IPS-NIHi11 (cell line): ENCODE results near the gene PLSCR3.

Experiments
- DNase-seq: peaks from one replicate; pipeline ENCODE4 v3.0.0; 2012; ENCODE audit warnings: mixed read lengths, low spot score

The PLSCR3 gene

DNA sequence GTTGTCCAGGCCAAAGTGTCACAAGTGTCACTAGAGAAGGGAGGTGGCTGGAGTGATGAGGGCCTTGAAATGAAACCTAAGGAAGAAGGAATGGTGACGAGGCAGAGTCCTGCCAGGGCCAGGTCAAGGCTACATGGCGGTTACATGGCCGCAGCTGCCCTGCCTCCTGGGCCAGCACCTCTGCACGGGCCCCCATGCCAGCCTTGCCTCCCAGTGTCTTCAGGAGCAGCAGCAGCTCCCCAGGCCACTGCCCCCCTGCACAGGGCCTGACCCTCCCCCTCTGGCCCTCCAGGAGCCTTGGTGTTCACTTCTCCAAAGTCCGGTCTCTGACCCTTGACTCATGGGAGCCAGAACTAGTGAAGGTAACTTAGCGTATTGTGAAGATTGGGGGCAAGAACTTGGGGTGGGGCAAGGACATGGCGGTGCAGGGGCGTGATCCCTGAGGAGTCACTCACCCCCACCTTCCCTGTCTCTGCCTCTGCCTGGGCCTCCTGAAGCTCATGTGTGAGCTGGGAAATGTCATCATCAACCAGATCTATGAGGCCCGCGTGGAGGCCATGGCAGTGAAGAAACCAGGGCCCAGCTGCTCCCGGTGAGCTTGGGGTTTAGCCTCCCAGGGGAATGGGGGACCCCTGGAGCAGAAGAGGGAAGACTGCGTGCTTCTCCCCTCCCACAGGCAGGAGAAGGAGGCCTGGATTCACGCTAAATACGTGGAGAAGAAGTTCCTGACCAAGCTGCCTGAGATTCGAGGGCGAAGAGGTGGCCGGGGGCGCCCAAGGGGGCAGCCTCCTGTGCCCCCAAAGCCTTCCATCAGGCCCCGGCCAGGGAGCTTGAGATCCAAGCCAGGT, 46.5 kb downstream of the PLSCR3 start:
- DNase-seq: no peak

GRCh38 chr17:7346761-7347614, 47.3 kb downstream of the PLSCR3 start:
- no peak for DNase-seq

- no peak for DNase-seq
Observed at GRCh38 chr17:7343250-7343649, 51.1 kb downstream of the PLSCR3 start.

DNA sequence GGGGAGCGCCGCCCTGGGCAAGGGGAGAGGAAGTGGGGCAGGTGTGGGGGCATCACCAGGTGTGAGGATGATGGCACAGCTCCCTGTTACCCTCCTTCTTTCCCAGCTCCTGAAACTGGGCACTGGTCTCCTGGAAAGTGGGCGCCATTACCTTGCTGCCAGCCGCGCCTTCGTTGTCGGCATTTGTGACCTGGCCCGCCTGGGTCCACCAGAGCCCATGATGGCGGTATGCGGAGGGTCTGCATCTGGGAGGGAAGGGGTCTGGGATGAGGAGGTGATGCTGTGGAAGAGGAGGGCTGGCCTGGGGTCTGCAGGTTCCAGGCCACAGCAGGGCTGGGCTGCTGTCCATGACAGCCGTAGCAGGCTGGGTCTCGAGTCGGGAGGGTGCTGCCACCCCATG, 52.5 kb downstream of the PLSCR3 start:
- no peak for DNase-seq

DNA sequence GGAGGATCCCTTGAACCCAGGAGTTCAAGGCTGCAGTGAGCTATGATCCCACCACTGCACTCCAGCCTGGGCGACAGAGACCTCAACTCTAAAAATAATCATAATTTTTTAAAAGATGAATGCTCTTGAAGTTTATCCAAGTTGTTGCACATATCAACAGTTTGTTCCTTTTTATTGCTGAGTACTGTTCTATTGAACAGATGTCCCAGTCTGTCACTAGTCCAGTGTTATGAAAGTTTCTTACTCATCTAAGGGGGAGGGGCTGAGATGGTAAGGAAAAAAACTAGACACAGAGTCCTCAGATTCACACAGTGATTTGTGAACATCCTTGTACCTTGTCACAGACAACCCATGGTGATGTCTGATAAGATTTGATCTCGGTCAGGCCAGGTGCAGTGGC, 54.1 kb downstream of the PLSCR3 start:
- no peak for DNase-seq
